Spinal cord (tissue), 10 donors: ENCODE data around the gene PARP12. TPM values are rescaled to one million over a fixed set of nuclear protein-coding genes. Genes with fewer than 3 reads are reported as not detected.

Experiments used
- DNase-seq, 6 donors: peaks; one replicate each; pipeline versions ENCODE4 v3.0.0 to v3.0.0-alpha.2; 2013 to 2015; ENCODE audit warnings: low spot score in 6 of 6, low read depth in 4 of 6
- H3K27ac ChIP-seq: one replicate; pipeline ENCODE4 v1.5.1; 2013; ENCODE audit warnings: low read depth, low read length, control low read depth
- H3K27me3 ChIP-seq: one replicate; pipeline ENCODE4 v1.6.1; 2013; ENCODE audit warnings: low read length; ENCODE audit not compliant: control insufficient read depth, insufficient read depth
- H3K36me3 ChIP-seq: one replicate; pipeline ENCODE4 v1.6.1; 2013; ENCODE audit warnings: low read length; ENCODE audit not compliant: control insufficient read depth, insufficient read depth
- H3K4me1 ChIP-seq: one replicate; pipeline ENCODE4 v1.6.1; 2013; ENCODE audit warnings: low read length; ENCODE audit not compliant: control insufficient read depth, insufficient read depth
- H3K4me3 ChIP-seq: one replicate; pipeline ENCODE4 v1.5.1; 2013; ENCODE audit warnings: low read depth, low read length, control low read depth
- H3K9me3 ChIP-seq: one replicate; pipeline ENCODE4 v1.6.1; 2013; ENCODE audit warnings: low read length; ENCODE audit not compliant: control insufficient read depth, insufficient read depth
- WGBS: methylation state at CpG from one replicate; pipeline ENCODE4 v1.1.5; 2013; ENCODE audit warnings: missing lambda C conversion rate; ENCODE audit not compliant: insufficient coverage; 5-methylcytosine and 5-hydroxymethylcytosine counted together
- polyA plus RNA-seq, 2 donors: library from polyadenylated mRNA; unstranded; fragments of 120-200 nt; gene quantifications; one replicate each; pipeline ENCODE4 v1.2.1, GENCODE V29; 2013; ENCODE audit not compliant: insufficient read length in 2 of 2
- total RNA-seq, 2 donors: library from RNA; depleted of rRNA in 1 of 2; stranded (reverse); fragments of 120-200 nt in 1 of 2; fragments of >200 nt in 1 of 2; gene quantifications; one replicate each; pipeline versions ENCODE4 v1.2.3 to v1.2.4, GENCODE V29; 2013 to 2014
- donor health status: healthy.

The PARP12 gene
- total and polyA plus RNA-seq, 4 donors: 10.5 to 18.6 (median 16.9) TPM

- H3K4me1 ChIP-seq: no peaks in the 10 kb centered on the region
- 93% methylated on average over 12 of the region's 12 CpGs for WGBS
- H3K36me3 ChIP-seq: peaks cover 8% of the 10 kb centered on the region
Measured at GRCh38 chr7:140039896-140040295, 22.9 kb downstream of the PARP12 start.

GRCh38 chr7:140039066-140039465, 23.7 kb downstream of the PARP12 start:
- WGBS: 73% methylated on average over 2 of the region's 7 CpGs
- Histone ChIP-seq H3K9me3 (no peaks in the 10 kb centered on the region), H3K4me3 (no peak overlapping the region), H3K36me3 (peaks cover 8% of the 10 kb centered on the region), H3K27me3 (no peaks in the 10 kb centered on the region), H3K4me1 (no peaks in the 10 kb centered on the region), H3K27ac (no peak overlapping the region)
- no peak for DNase-seq

More at GRCh38 chr7:140039896-140040295, 22.9 kb downstream of the PARP12 start:
- no peaks in the 10 kb centered on the region for H3K27me3 ChIP-seq
- H3K27ac ChIP-seq: no peak overlapping the region
- no peak overlapping the region for H3K4me3 ChIP-seq
- no peaks in the 10 kb centered on the region for H3K9me3 ChIP-seq
- DNase-seq: no peak

- Histone ChIP-seq H3K27me3 (no peaks in the 10 kb centered on the region), H3K27ac (no peak overlapping the region), H3K4me1 (no peaks in the 10 kb centered on the region), H3K9me3 (no peaks in the 10 kb centered on the region), H3K4me3 (no peak overlapping the region), H3K36me3 (peaks cover 8% of the 10 kb centered on the region)
- DNase-seq: no peak
- WGBS: 97% methylated on average over 5 of the region's 11 CpGs
Measured at GRCh38 chr7:140036224-140036962, 26.4 kb downstream of the PARP12 start.

DNA sequence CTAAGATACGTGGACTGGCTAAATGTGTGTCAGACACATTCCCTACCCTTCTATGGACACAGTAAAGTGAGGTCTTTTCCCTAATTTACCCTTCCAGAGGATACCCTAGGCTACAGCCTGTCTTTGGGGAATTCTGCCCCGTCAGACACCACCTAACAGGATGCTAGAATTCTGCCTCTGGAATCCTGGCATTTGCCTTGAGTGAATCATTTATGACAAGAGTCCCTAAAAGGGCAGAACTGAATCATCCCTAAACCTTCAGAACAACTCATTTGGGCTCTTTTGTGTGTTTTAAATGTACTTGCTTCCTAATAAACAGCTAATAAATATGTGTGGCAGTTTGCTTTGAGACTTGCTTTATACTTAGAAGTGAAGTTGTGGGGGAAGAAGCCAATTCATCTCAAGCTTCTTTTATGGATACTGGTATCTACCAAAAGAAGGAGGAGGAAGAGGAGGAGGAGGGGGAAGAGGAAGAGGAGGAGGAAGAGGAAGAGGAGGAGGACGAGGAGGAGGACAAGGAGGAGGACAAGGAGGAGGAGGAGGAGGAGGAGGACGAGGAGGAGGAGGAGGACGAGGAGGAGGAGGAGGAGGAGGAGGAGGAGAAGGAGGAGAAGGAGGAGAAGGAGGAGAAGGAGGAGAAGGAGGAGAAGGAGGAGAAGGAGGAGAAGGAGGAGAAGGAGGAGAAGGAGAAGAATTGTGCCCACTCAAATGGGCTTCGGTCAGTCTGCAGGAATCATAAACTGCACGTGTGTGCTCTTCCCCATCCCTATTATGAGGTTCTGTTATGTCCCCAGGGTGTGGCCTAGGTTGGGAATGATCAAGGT, 27.1 kb downstream of the PARP12 start:
- Histone ChIP-seq H3K27ac (no peak overlapping the region), H3K4me1 (no peaks in the 10 kb centered on the region), H3K4me3 (no peak overlapping the region), H3K27me3 (no peaks in the 10 kb centered on the region), H3K36me3 (peaks cover 8% of the 10 kb centered on the region), H3K9me3 (no peaks in the 10 kb centered on the region)
- DNase-seq: no peak
- 100% methylated on average over 1 of the region's 7 CpGs for WGBS

DNA sequence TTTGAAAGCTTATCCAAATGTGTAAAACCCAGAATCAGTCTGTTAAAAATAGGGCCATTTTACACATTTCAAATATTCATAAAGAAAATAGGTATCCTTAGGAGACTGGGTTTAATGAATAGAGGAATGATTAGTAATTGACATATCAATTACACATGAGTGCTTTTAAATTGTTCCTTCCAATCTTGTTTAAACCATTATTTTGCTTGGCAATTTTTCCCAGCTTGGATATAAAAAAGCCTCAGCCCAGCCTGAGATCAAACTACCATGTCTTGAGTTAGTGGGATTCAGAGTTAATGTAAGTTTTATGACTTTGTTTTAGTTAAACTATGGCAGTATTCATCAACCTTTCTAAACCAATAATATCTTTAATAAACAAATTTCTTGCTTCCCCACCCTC, 28.3 kb downstream of the PARP12 start:
- no peaks in the 10 kb centered on the region for H3K4me1 ChIP-seq
- no peaks in the 10 kb centered on the region for H3K9me3 ChIP-seq
- H3K27me3 ChIP-seq: no peaks in the 10 kb centered on the region
- peak in 1 of 6 donors; percentile 62 for DNase-seq
- H3K27ac ChIP-seq: no peak overlapping the region
- no peak overlapping the region for H3K4me3 ChIP-seq
- H3K36me3 ChIP-seq: peaks cover 8% of the 10 kb centered on the region

- peaks cover 8% of the 10 kb centered on the region for H3K36me3 ChIP-seq
- H3K4me3 ChIP-seq: no peak overlapping the region
- no peak overlapping the region for H3K27ac ChIP-seq
- no peaks in the 10 kb centered on the region for H3K9me3 ChIP-seq
- no peak for DNase-seq
- no peaks in the 10 kb centered on the region for H3K27me3 ChIP-seq
- H3K4me1 ChIP-seq: no peaks in the 10 kb centered on the region
- 87% methylated on average over 8 of the region's 14 CpGs for WGBS
Measured at GRCh38 chr7:140033779-140034363, 28.9 kb downstream of the PARP12 start.

DNA sequence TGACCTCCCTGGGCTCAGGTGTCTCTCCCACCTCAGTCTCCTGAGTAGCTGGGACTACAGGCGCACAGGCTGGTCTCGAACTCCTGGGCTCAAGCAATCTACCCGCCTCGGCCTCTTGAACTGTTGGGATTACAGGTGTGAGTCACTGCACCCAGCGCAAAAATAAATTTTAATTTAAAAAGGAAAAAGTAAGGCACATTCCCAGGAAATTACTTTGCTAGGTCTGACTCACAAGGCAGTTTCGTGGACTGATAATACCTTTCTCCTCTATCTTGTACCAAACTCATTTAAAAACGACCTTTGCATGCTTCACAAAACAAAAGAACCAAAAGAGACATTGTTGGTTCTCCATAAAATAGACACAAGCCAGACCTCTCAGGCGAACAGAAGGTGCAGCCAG, 29.7 kb downstream of the PARP12 start:
- Histone ChIP-seq H3K9me3 (no peaks in the 10 kb centered on the region), H3K4me3 (no peak overlapping the region), H3K27ac (no peak overlapping the region), H3K4me1 (no peaks in the 10 kb centered on the region), H3K36me3 (peaks cover 8% of the 10 kb centered on the region), H3K27me3 (no peaks in the 10 kb centered on the region)
- WGBS: 71% methylated on average over 3 of the region's 8 CpGs
- DNase-seq: no peak

GRCh38 chr7:140031364-140031763, 31.4 kb downstream of the PARP12 start:
- H3K36me3 ChIP-seq: no peaks in the 10 kb centered on the region
- H3K27me3 ChIP-seq: no peaks in the 10 kb centered on the region
- H3K4me3 ChIP-seq: no peak overlapping the region
- WGBS: no CpG with 5 or more reads among the region's 1 CpG
- DNase-seq: no peak
- H3K4me1 ChIP-seq: no peaks in the 10 kb centered on the region
- H3K27ac ChIP-seq: no peak overlapping the region
- H3K9me3 ChIP-seq: no peaks in the 10 kb centered on the region

GRCh38 chr7:140029072-140029471, 33.7 kb downstream of the PARP12 start:
- H3K36me3 ChIP-seq: peaks cover 4% of the 10 kb centered on the region
- no peaks in the 10 kb centered on the region for H3K4me1 ChIP-seq
- H3K27me3 ChIP-seq: no peaks in the 10 kb centered on the region
- no peak overlapping the region for H3K4me3 ChIP-seq
- no peak for DNase-seq
- H3K27ac ChIP-seq: no peak overlapping the region
- H3K9me3 ChIP-seq: no peaks in the 10 kb centered on the region
- WGBS: no CpG with 5 or more reads among the region's 1 CpG
